ENCODE results near the gene RPL29. TPM values are rescaled to one million over a fixed set of nuclear protein-coding genes. Genes with fewer than 3 reads are reported as not detected.

RPL29 gene
- total and polyA plus RNA-seq, 2 of the 4 experiments (the other 2 are of a cell fraction) = 2,081 to 2,126 TPM

GRCh38 chr3:51950899-51951298 is 44.8 kb downstream of the RPL29 start:
- Histone ChIP-seq H2BK120ac (ENCODE audit: low read depth, low read length) (no peak overlapping the region), H3K4me3 (ENCODE audit: insufficient read depth, low read depth, low read length) (no peak overlapping the region), H4K20me1 (ENCODE audit: insufficient read depth, low read length) (no peaks in the 10 kb centered on the region), H2AK9ac (replicated peaks; ENCODE audit: low read depth, low read length, poor library complexity) (no peak overlapping the region), H3K27me3 (ENCODE audit: control insufficient read depth, insufficient read depth, low read length) (no peaks in the 10 kb centered on the region), H3K79me1 (ENCODE audit: low read depth in 1 of 2, low read length in 2 of 2) (no peaks in the 10 kb centered on the region), H3K9me3 (ENCODE audit: control insufficient read depth, insufficient read depth, low read length) (no peaks in the 10 kb centered on the region), H3K4ac (ENCODE audit: low read depth, low read length) (no peak overlapping the region), H3K23ac (ENCODE audit: low read depth, low read length) (no peak overlapping the region), H2AFZ (replicated peaks; ENCODE audit: low read length, poor library complexity) (no peak overlapping the region), H3K4me2 (ENCODE audit: low read depth, low read length) (no peak overlapping the region), H3K9me1 (ENCODE audit: insufficient read depth, low read length) (peaks cover 6% of the 10 kb centered on the region; the same call in 1 of the 2 replicates), H2AK5ac (ENCODE audit: low read depth, low read length) (no peak overlapping the region), H3K18ac (ENCODE audit: low read depth, low read length) (no peak overlapping the region), H3K36me3 (ENCODE audit: control insufficient read depth, insufficient read depth, low read length) (peaks cover 2% of the 10 kb centered on the region; the same call in 1 of the 2 replicates), H2BK20ac (ENCODE audit: low read depth, low read length) (no peak overlapping the region), H4K91ac (ENCODE audit: insufficient read depth, low read depth, low read length) (no peak overlapping the region), H3K4me1 (ENCODE audit: control insufficient read depth, insufficient read depth, low read length) (peaks cover 9% of the 10 kb centered on the region), H4K5ac (ENCODE audit: low read depth, low read length) (no peak overlapping the region), H4K8ac (ENCODE audit: low read depth in 2 of 2, low read length in 2 of 2) (no peak overlapping the region), H2BK15ac (ENCODE audit: low read depth, low read length) (no peak overlapping the region), H3K14ac (replicated peaks; ENCODE audit: low read depth, low read length) (no peak overlapping the region), H3K27ac (ENCODE audit: insufficient read depth, low read length) (no peak overlapping the region), H3K56ac (ENCODE audit: extremely low read depth, insufficient read depth, low read length) (no peak overlapping the region), H2BK5ac (ENCODE audit: low read depth, low read length, poor library complexity, severe bottlenecking) (no peak overlapping the region), H3K9ac (ENCODE audit: low read depth, low read length) (no peak overlapping the region)
- BruUV-seq (replicated peaks) = no TSS peak
- POLR2A ChIA-PET (ENCODE audit: unreplicated experiment) = no interaction called here
- DNase-seq (no peak), ATAC-seq (ENCODE audit: low read depth) (no peak)
- dilution Hi-C loops (cut with HindIII; ENCODE audit: low sequenced_read_pairs, unreplicated experiment) = no loop called here
- TF ChIP-seq ELK1 (IDR thresholded peaks at IDR 0.05; ENCODE audit: borderline replicate concordance, low read depth, low read length) (no peak), RCOR1 (IDR thresholded peaks at IDR 0.05; ENCODE audit: insufficient replicate concordance, low read length) (no peak)
- intact Hi-C loops (cut with micrococcal nuclease) = no loop called here
- in situ Hi-C loops (cut with MboI; ENCODE audit: low sequenced_read_pairs) = loop anchor here (25.0 kb wide), 1 partner anchor 1614 kb away; the partner anchor contains the start of genes RASSF1, TUSC2 and ZMYND10
- CTCF ChIA-PET = interaction anchor here (0.6 to 0.9 kb wide), 2 partner anchors 29 to 330 kb away, joined by 3 to 4 read pairs; no protein-coding TSS in a partner anchor
- 80% methylated on average over 1 of the region's 2 CpGs; no CpG with 5 or more reads in 1 of the 2 experiments for WGBS, 2 experiments (ENCODE audit: extremely low coverage in 2 of 2, insufficient read length in 1 of 2)

Data from IMR-90 (cell line).